Measurements from ENCODE around the gene CASKIN1.

CASKIN1 gene

DNA sequence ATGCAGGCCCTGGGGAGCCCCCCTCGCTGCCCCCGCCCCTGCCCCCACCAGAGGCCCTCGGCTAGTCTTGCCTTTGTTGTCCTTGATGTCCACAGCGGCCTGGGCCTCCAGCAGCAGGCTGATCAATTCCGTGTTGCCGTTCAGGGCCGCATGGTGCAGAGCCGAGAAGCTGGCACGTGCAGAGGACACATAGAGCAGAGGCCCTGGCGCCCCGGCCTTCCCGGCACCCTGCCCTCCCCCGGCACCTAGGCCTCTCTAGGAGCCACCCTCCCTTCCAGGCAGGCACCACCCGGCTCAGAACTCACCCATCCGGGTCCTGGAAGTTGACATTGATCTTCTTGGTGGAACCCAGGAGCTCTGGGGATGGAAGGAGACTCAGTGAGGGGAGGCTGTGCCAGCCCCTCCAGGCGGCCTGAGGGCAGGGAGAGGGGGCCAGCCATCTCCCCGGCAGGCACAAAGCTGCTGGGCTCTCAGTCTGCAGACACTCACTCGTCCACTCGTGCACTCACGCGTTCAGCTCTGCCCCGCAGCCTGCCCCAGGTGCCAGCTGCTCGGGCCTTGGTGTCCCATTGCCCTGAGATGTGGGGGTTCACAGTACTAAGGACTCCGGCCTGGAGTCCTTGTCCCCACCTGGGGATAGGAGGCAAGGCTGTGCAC lies 6.3 kb downstream of the CASKIN1 start:
- peaks cover 2% of the 10 kb centered on the region; the same call in 1 of the 2 replicates for H3K27me3 ChIP-seq (ENCODE audit: control insufficient read depth, insufficient read depth, low read length)
- no peak overlapping the region for H3K27ac ChIP-seq (ENCODE audit: low read depth, low read length)
- H3K9me3 ChIP-seq (ENCODE audit: control insufficient read depth, insufficient read depth, low read length), result no peaks in the 10 kb centered on the region
- H3K36me3 ChIP-seq (ENCODE audit: control insufficient read depth, insufficient read depth, low read length), result no peaks in the 10 kb centered on the region
- H3K9ac ChIP-seq (ENCODE audit: low read depth, low read length), result no peak overlapping the region
- no peak overlapping the region for H3K4me3 ChIP-seq (ENCODE audit: low read depth, low read length)
- H3K4me1 ChIP-seq (ENCODE audit: control insufficient read depth, insufficient read depth, low read length), result no peaks in the 10 kb centered on the region

DNA sequence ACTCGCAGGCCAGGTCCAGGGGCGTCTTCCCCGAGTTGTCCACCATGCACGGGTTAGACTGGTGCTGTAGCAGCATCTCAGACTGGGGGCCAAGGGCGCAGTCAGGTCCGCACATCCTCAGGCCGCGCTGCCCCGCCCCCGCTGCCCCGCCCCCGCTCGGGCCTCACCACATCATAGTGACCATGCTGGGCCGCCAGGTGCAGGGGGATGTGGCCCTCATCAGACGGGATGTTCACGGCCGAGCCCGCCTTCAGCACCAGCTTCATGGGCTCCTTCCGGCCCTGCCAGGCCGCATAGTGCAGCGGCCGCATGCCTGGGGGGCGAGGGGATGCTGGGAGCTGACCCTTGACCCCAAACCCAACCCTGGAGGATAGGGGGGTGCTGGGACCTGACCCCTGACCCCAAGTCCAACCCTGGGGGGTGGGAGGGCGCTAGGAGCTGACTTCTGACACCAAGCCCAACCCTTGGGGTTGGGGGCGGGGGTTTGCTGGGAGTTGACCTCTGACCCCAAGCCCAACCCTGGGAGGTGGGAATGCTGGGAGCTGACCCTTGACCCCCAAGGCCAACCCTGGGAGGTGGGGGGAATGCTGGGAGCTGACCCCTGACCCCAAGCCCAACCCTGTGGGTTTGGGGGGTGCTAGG lies 7.0 kb downstream of the CASKIN1 start:
- Histone ChIP-seq H3K9ac (ENCODE audit: low read depth, low read length) (no peak overlapping the region), H3K27ac (ENCODE audit: low read depth, low read length) (no peak overlapping the region)

DNA sequence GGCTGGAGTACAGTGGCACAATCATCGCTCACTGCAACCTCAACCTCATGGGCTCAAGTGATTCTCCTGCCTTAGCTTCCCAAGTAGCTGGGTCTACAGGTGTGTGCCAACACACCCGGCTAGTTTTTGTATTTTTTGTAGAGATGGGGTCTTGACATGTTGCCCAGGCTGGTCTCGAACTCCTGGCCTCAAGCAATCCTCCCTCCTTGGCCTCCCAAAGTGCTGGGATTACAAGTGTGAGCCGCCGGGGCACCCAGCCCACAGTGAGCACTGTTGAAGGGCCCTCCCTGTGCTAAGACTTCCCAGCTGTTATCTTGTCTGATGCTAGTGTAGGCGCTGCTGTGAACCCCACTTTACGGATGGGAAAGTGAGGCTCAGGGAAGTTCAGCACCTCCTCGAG lies 8.0 kb downstream of the CASKIN1 start:
- Histone ChIP-seq H3K27me3 (ENCODE audit: control insufficient read depth, insufficient read depth, low read length) (no peaks in the 10 kb centered on the region), H3K36me3 (ENCODE audit: control insufficient read depth, insufficient read depth, low read length) (no peaks in the 10 kb centered on the region), H3K9me3 (ENCODE audit: control insufficient read depth, insufficient read depth, low read length) (no peaks in the 10 kb centered on the region), H3K27ac (ENCODE audit: low read depth, low read length) (no peak overlapping the region), H3K4me1 (ENCODE audit: control insufficient read depth, insufficient read depth, low read length) (no peaks in the 10 kb centered on the region), H3K9ac (ENCODE audit: low read depth, low read length) (no peak overlapping the region), H3K4me3 (ENCODE audit: low read depth, low read length) (no peak overlapping the region)

More for the DNA sequence above, 7.0 kb downstream of the CASKIN1 start:
- Histone ChIP-seq H3K4me3 (ENCODE audit: low read depth, low read length) (no peak overlapping the region), H3K9me3 (ENCODE audit: control insufficient read depth, insufficient read depth, low read length) (no peaks in the 10 kb centered on the region), H3K4me1 (ENCODE audit: control insufficient read depth, insufficient read depth, low read length) (no peaks in the 10 kb centered on the region), H3K27me3 (ENCODE audit: control insufficient read depth, insufficient read depth, low read length) (no peaks in the 10 kb centered on the region), H3K36me3 (ENCODE audit: control insufficient read depth, insufficient read depth, low read length) (no peaks in the 10 kb centered on the region)

DNA sequence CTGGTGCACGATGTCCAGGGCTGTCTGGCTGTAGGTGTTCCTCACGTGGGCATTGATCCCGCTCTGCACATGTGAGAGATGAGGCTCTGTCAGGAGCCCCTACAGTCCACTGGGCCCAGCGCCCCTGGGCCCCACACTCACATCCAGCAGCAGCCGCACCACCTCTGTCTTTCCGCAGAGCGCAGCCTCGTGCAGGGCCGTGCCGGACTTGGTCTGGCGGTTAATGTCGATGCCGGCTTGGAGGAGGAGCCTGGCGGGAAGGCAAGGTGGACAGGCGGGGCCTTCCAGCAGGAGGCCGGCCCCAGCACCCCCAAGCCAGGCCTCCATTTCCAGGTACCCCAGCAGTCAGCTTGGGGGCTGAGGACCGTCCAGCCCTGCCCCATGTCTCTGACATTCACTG lies 9.2 kb downstream of the CASKIN1 start:
- no peak overlapping the region for H3K4me3 ChIP-seq (ENCODE audit: low read depth, low read length)
- H3K4me1 ChIP-seq (ENCODE audit: control insufficient read depth, insufficient read depth, low read length), result no peaks in the 10 kb centered on the region
- H3K27ac ChIP-seq (ENCODE audit: low read depth, low read length), result no peak overlapping the region
- H3K9me3 ChIP-seq (ENCODE audit: control insufficient read depth, insufficient read depth, low read length), result no peaks in the 10 kb centered on the region
- H3K9ac ChIP-seq (ENCODE audit: low read depth, low read length), result no peak overlapping the region
- H3K36me3 ChIP-seq (ENCODE audit: control insufficient read depth, insufficient read depth, low read length), result no peaks in the 10 kb centered on the region
- no peaks in the 10 kb centered on the region for H3K27me3 ChIP-seq (ENCODE audit: control insufficient read depth, insufficient read depth, low read length)

DNA sequence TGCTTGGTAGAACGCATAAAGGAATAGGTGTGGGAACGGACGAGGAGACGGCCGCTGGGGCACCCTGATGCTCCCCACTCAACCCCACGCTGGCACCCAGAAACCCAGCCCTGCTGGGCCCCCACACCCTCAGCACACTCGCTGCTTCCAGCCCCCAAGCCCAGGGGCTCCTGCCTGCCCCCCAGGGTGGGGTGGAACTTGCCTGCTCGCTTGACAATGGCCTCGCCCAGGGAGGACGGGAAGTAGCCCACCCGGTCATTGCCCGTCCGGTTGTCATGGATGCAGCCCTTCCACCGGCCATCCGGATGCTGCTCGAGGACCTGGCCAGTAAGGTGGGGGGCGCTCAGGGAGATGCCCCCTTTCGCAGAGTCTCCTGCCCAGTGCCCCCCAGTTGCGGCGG lies 9.9 kb downstream of the CASKIN1 start:
- no peaks in the 10 kb centered on the region for H3K27me3 ChIP-seq (ENCODE audit: control insufficient read depth, insufficient read depth, low read length)
- no peak overlapping the region for H3K27ac ChIP-seq (ENCODE audit: low read depth, low read length)
- no peak overlapping the region for H3K9ac ChIP-seq (ENCODE audit: low read depth, low read length)
- no peak overlapping the region for H3K4me3 ChIP-seq (ENCODE audit: low read depth, low read length)
- no peaks in the 10 kb centered on the region for H3K9me3 ChIP-seq (ENCODE audit: control insufficient read depth, insufficient read depth, low read length)
- H3K36me3 ChIP-seq (ENCODE audit: control insufficient read depth, insufficient read depth, low read length), result no peaks in the 10 kb centered on the region
- no peaks in the 10 kb centered on the region for H3K4me1 ChIP-seq (ENCODE audit: control insufficient read depth, insufficient read depth, low read length)

DNA sequence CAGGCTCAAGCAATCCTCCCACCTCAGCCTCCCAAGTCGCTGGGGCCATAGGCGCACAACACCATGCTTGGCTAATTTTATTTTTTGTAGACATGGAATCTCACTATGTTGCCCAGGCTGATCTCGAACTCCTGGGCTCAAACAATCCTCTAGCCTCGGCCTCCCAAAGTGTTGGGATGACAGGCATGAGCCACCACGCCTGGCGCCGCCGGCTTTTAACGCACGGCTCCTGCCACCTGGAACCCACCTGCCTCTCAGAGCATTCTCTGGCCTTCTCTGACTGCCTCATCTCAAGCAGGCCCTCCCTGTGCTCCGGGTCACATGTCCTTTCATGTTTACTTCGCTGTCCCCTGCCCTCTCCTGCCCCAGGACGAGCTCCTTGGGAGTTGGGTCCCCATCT lies 10.3 kb downstream of the CASKIN1 start:
- Histone ChIP-seq H3K4me1 (ENCODE audit: control insufficient read depth, insufficient read depth, low read length) (no peaks in the 10 kb centered on the region), H3K4me3 (ENCODE audit: low read depth, low read length) (no peak overlapping the region), H3K27me3 (ENCODE audit: control insufficient read depth, insufficient read depth, low read length) (no peaks in the 10 kb centered on the region), H3K9ac (ENCODE audit: low read depth, low read length) (no peak overlapping the region), H3K36me3 (ENCODE audit: control insufficient read depth, insufficient read depth, low read length) (no peaks in the 10 kb centered on the region), H3K9me3 (ENCODE audit: control insufficient read depth, insufficient read depth, low read length) (no peaks in the 10 kb centered on the region), H3K27ac (ENCODE audit: low read depth, low read length) (no peak overlapping the region)

DNA sequence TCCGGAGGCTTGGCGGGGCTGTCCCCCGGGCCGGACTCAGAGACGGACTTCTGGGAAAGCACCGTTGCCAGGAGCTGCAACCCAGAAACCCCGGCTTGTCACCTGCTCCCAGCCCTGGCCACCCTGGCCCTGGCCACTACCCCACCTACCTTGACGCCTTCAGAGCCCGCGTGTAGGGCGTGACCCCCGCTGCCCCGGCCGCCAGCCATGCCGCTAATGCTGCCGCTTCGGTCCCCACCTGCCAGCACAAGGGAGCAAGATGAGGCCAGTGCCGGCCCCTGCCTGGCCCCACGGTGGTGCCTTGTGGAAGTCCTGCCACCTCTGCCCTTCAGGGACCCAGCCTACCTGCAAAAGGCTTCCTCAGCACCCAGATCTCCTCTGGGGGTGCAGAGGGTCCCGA lies 11.4 kb downstream of the CASKIN1 start:
- Histone ChIP-seq H3K36me3 (ENCODE audit: control insufficient read depth, insufficient read depth, low read length) (no peaks in the 10 kb centered on the region), H3K4me1 (ENCODE audit: control insufficient read depth, insufficient read depth, low read length) (no peaks in the 10 kb centered on the region), H3K9me3 (ENCODE audit: control insufficient read depth, insufficient read depth, low read length) (no peaks in the 10 kb centered on the region)

DNA sequence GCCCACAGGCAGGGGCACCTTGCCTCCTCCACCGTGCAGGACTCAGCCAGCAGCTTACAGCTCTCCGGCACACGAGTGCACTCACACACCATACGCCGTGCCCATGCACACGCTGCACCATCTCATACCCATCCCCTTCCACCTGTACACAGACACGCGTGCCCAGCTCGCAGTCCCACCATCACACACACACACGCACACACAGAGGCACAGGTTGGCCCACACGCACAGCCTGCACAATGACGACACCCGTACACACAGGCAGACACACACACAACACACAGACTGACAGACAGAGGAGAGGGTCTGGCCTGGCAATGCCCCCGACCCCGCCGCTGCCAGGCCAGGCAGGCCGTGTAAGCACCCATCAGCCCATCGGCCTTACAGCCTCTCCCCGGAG lies 12.1 kb downstream of the CASKIN1 start:
- Histone ChIP-seq H3K36me3 (ENCODE audit: control insufficient read depth, insufficient read depth, low read length) (no peaks in the 10 kb centered on the region), H3K9me3 (ENCODE audit: control insufficient read depth, insufficient read depth, low read length) (no peaks in the 10 kb centered on the region)

More for the DNA sequence above, 11.4 kb downstream of the CASKIN1 start:
- no peak overlapping the region for H3K27ac ChIP-seq (ENCODE audit: low read depth, low read length)
- H3K4me3 ChIP-seq (ENCODE audit: low read depth, low read length), result no peak overlapping the region
- H3K27me3 ChIP-seq (ENCODE audit: control insufficient read depth, insufficient read depth, low read length), result no peaks in the 10 kb centered on the region
- H3K9ac ChIP-seq (ENCODE audit: low read depth, low read length), result no peak overlapping the region

DNA sequence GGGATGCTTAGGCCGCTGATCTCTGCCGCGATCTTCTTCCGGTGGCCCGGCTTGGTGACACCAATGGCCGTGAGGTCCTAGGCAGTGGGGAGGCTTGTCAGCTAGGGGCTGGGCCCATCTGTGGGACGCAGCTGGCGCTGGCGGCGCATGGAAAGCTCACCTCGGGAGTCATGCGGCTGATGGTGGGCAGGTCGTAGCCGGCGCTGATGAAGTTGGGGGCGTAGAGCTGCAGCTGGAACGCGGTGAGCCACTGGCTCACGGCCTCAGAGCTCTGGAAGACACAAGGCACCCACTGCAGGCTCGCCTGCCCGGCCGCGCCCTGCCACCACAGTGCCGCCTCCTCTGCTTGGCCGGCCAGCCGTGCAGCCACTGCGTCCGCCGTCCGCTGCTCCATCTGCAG lies 12.7 kb downstream of the CASKIN1 start:
- Histone ChIP-seq H3K27ac (ENCODE audit: low read depth, low read length) (no peak overlapping the region), H3K27me3 (ENCODE audit: control insufficient read depth, insufficient read depth, low read length) (no peaks in the 10 kb centered on the region), H3K4me3 (ENCODE audit: low read depth, low read length) (no peak overlapping the region), H3K9ac (ENCODE audit: low read depth, low read length) (no peak overlapping the region), H3K9me3 (ENCODE audit: control insufficient read depth, insufficient read depth, low read length) (no peaks in the 10 kb centered on the region), H3K36me3 (ENCODE audit: control insufficient read depth, insufficient read depth, low read length) (no peaks in the 10 kb centered on the region), H3K4me1 (ENCODE audit: control insufficient read depth, insufficient read depth, low read length) (no peaks in the 10 kb centered on the region)

More for the DNA sequence above, 12.1 kb downstream of the CASKIN1 start:
- Histone ChIP-seq H3K4me1 (ENCODE audit: control insufficient read depth, insufficient read depth, low read length) (no peaks in the 10 kb centered on the region), H3K27me3 (ENCODE audit: control insufficient read depth, insufficient read depth, low read length) (no peaks in the 10 kb centered on the region), H3K27ac (ENCODE audit: low read depth, low read length) (no peak overlapping the region), H3K4me3 (ENCODE audit: low read depth, low read length) (no peak overlapping the region), H3K9ac (ENCODE audit: low read depth, low read length) (no peak overlapping the region)

DNA sequence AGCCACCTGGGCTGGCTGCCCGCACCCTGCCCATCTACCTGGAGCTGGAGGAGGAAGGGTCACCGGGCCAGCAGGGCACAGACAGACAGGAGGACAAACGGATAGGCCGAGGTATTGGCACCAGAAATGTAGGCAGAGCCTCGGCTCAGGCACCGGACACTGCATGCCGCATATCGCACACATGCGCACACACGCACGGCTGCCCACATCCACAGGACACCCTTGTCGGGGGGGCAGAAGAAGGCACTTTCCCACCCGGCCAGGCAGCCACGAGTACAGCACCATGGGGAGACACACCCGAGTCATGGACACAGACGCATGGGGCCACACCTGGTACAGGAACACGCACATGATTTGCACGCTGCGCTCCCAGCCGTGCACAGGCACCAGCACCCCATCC lies 14.5 kb downstream of the CASKIN1 start:
- H3K36me3 ChIP-seq (ENCODE audit: control insufficient read depth, insufficient read depth, low read length), result peaks cover 6% of the 10 kb centered on the region
- H3K27ac ChIP-seq (ENCODE audit: low read depth, low read length), result no peak overlapping the region
- H3K27me3 ChIP-seq (ENCODE audit: control insufficient read depth, insufficient read depth, low read length), result no peaks in the 10 kb centered on the region
- no peak overlapping the region for H3K9ac ChIP-seq (ENCODE audit: low read depth, low read length)
- H3K9me3 ChIP-seq (ENCODE audit: control insufficient read depth, insufficient read depth, low read length), result no peaks in the 10 kb centered on the region
- no peaks in the 10 kb centered on the region for H3K4me1 ChIP-seq (ENCODE audit: control insufficient read depth, insufficient read depth, low read length)
- H3K4me3 ChIP-seq (ENCODE audit: low read depth, low read length), result no peak overlapping the region

DNA sequence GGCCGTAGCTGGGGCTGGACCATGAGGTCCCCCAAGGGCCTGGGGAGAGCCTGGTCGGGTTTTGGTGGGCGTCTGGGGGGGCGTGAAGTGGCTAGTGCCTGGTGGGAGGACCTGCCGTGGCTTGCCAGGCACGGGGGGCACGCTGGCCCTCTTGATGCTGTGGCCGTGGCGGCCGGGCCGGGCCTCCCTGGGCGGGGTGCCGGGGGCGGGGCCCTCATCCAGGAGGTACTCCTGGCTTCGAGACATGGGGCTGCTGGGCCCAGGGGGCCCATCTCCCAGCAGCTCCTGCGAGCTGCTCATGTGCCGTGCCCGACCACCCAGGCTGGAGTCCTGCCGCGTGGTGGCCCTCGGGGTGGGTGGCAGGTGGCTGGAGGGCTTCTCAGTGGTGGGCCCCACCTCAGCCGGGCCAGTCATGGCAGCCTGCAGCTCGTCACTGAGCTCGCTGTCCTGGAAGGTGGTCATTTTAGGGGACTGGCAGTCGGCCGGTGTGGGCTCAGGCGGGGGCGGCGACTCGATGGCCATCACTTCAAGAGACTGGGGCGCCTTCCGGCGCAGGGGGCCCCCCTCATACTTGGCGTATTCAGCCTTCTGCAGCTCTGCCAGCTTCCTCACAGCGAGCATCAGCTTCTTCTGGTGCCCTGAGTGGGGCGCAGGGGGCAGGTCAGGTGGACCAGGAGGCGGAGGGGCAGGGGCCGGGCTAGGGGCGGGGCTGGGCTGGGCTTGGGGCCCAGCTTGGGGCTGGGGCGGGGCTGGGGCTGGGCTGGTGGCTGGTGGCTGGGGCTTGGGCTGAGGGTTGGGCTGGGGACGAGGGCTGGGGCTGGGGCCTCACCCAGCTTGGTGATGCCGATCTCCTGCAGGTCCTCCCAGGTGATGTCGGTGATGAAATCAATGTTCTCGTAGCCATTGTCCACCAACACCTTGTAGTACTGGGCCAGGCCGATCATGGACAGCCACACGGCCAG lies 15.2 kb downstream of the CASKIN1 start:
- no peak overlapping the region for H3K9ac ChIP-seq (ENCODE audit: low read depth, low read length)
- H3K4me1 ChIP-seq (ENCODE audit: control insufficient read depth, insufficient read depth, low read length), result no peaks in the 10 kb centered on the region
- H3K9me3 ChIP-seq (ENCODE audit: control insufficient read depth, insufficient read depth, low read length), result no peaks in the 10 kb centered on the region
- H3K4me3 ChIP-seq (ENCODE audit: low read depth, low read length), result no peak overlapping the region
- H3K27ac ChIP-seq (ENCODE audit: low read depth, low read length), result no peak overlapping the region
- peaks cover 11% of the 10 kb centered on the region for H3K36me3 ChIP-seq (ENCODE audit: control insufficient read depth, insufficient read depth, low read length)
- H3K27me3 ChIP-seq (ENCODE audit: control insufficient read depth, insufficient read depth, low read length), result no peaks in the 10 kb centered on the region

All from HUES48 (cell line).